ENCODE data around the gene GPC5.
"Not testable (repeated sequence)": the region's sequence is repeated elsewhere in the genome, so short reads cannot be mapped to it uniquely, and the experiment has no call there.

GPC5 gene

DNA sequence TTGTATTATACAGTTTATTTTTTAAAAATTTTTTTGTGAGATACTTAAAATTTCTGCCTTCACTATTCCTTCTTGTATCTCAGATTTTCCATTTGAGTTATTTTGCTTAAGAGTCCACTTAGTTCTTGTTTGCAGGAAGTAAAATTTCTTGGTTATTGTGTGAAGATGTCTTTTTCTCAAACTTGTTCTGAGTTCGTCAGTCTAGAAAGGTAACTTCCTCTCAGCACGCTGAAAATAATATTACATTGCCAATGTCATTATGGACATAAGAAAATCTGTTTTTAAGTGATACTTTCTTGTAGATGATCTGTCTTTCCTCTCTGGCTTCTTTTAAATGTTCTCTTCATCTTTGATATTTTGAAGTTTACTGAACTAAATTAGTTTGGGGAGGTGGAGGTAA is 1096.5 kb downstream of the GPC5 start:
- Histone ChIP-seq H3K4me3 (ENCODE audit: low read depth, low read length) (no peak overlapping the region), H3K27me3 (ENCODE audit: insufficient read depth, low read length) (no peaks in the 10 kb centered on the region), H3K27ac (ENCODE audit: low read depth, low read length) (no peak overlapping the region), H3K4me1 (ENCODE audit: control insufficient read depth, insufficient read depth, low read length, unreplicated experiment) (no peaks in the 10 kb centered on the region), H3K79me2 (ENCODE audit: control insufficient read depth, insufficient read depth, low read length, unreplicated experiment) (no peaks in the 10 kb centered on the region), H2AFZ (ENCODE audit: low read length, unreplicated experiment) (no peak overlapping the region), H3K36me3 (ENCODE audit: insufficient read depth, low read length) (no peaks in the 10 kb centered on the region)

- no peak overlapping the region for H3K27ac ChIP-seq (ENCODE audit: low read depth, low read length)
- H2AFZ ChIP-seq (ENCODE audit: low read length, unreplicated experiment), result no peak overlapping the region
- no peaks in the 10 kb centered on the region for H3K36me3 ChIP-seq (ENCODE audit: insufficient read depth, low read length)
- H3K27me3 ChIP-seq (ENCODE audit: insufficient read depth, low read length), result no peaks in the 10 kb centered on the region
- no peaks in the 10 kb centered on the region for H3K4me1 ChIP-seq (ENCODE audit: control insufficient read depth, insufficient read depth, low read length, unreplicated experiment)
- no peak overlapping the region for H3K4me3 ChIP-seq (ENCODE audit: low read depth, low read length)
- H3K79me2 ChIP-seq (ENCODE audit: control insufficient read depth, insufficient read depth, low read length, unreplicated experiment), result no peaks in the 10 kb centered on the region
These were observed 1101.8 kb downstream of the GPC5 start for GRCh38 chr13:92500192-92500591.

- no peaks in the 10 kb centered on the region for H3K36me3 ChIP-seq (ENCODE audit: insufficient read depth, low read length)
- no peaks in the 10 kb centered on the region for H3K27me3 ChIP-seq (ENCODE audit: insufficient read depth, low read length)
- H3K4me1 ChIP-seq (ENCODE audit: control insufficient read depth, insufficient read depth, low read length, unreplicated experiment), result no peaks in the 10 kb centered on the region
- no peak overlapping the region for H3K4me3 ChIP-seq (ENCODE audit: low read depth, low read length)
- no peaks in the 10 kb centered on the region for H3K79me2 ChIP-seq (ENCODE audit: control insufficient read depth, insufficient read depth, low read length, unreplicated experiment)
- no peak overlapping the region for H3K27ac ChIP-seq (ENCODE audit: low read depth, low read length)
- H2AFZ ChIP-seq (ENCODE audit: low read length, unreplicated experiment), result no peak overlapping the region
These were observed 1112.0 kb downstream of the GPC5 start for GRCh38 chr13:92510416-92510815.

DNA sequence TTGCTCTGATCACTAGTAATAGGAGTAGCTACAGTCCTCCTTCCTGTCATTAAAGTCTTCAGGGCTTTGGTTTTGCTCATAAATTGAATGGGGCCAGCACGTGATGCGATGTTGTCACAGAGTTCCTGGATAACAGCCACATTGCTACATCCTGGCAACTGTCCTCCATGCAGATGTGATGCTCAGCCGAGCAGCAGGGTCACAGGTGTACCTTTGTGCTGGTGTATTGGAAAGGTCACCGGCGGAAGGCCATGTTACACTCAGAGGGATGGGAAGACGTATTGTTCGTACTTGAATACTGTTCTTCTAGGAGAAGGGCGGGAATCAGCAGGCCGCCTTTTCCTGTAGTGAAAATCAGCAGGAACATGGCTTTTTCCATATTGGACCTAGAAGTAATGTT is 1114.4 kb downstream of the GPC5 start:
- no peaks in the 10 kb centered on the region for H3K27me3 ChIP-seq (ENCODE audit: insufficient read depth, low read length)
- no peak overlapping the region for H3K4me3 ChIP-seq (ENCODE audit: low read depth, low read length)
- H3K4me1 ChIP-seq (ENCODE audit: control insufficient read depth, insufficient read depth, low read length, unreplicated experiment), result no peaks in the 10 kb centered on the region
- H2AFZ ChIP-seq (ENCODE audit: low read length, unreplicated experiment), result no peak overlapping the region
- no peak overlapping the region for H3K27ac ChIP-seq (ENCODE audit: low read depth, low read length)
- H3K36me3 ChIP-seq (ENCODE audit: insufficient read depth, low read length), result no peaks in the 10 kb centered on the region
- no peaks in the 10 kb centered on the region for H3K79me2 ChIP-seq (ENCODE audit: control insufficient read depth, insufficient read depth, low read length, unreplicated experiment)

DNA sequence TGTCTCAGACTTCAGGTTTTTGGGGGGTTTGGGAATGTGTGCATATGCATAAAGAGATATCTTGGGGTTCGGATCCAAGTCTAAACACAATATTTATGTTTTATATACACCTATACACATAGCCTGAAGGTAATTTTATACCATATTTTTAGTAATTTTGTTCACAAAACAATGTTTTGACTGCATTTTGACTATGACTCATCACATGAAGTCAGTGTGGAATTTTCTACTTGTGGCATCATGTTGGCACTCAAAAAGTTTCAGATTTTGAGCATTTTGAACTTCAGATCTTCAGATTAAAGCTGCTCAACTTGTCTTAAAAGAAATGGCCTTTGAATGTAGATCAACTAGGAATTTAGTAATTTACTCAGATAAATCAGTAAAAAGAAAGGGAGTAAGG is 1115.3 kb downstream of the GPC5 start:
- Histone ChIP-seq H3K4me3 (ENCODE audit: low read depth, low read length) (no peak overlapping the region), H3K79me2 (ENCODE audit: control insufficient read depth, insufficient read depth, low read length, unreplicated experiment) (no peaks in the 10 kb centered on the region), H3K27me3 (ENCODE audit: insufficient read depth, low read length) (no peaks in the 10 kb centered on the region), H3K4me1 (ENCODE audit: control insufficient read depth, insufficient read depth, low read length, unreplicated experiment) (no peaks in the 10 kb centered on the region), H3K27ac (ENCODE audit: low read depth, low read length) (no peak overlapping the region), H3K36me3 (ENCODE audit: insufficient read depth, low read length) (no peaks in the 10 kb centered on the region), H2AFZ (ENCODE audit: low read length, unreplicated experiment) (no peak overlapping the region)

DNA sequence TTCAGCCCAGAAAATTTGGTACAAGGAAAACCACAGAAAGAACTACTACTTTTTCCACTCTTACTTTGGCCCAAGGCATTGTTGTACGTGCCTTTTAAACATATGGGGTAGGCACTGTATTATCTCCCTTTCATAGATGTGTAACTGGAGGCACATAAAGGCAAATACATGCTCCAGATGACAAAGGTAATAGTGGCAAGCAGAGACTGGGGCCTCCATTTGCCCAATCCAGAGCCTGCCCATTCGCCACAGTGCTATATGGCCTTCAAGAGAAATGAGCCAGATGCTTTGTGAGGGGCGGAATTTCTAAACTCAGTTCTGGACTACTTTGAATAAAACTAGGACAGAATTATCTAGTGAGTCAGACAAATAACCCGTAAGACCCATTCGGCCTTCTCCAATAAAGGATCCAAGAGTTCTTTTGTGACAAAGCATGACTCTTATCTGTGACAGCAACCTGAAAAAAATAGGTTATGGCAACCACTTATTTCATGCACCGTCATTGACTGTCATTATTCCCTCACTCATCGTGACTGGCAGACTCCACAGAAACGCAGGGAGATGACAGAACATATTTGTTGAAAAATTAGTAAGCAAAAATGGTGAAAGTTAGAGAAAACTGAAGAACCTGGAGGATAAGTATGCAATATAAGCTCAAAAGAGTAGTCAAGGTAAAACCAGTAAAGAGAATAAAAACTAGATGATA is 1116.2 kb downstream of the GPC5 start:
- H3K27ac ChIP-seq (ENCODE audit: low read depth, low read length), result no peak overlapping the region
- H3K79me2 ChIP-seq (ENCODE audit: control insufficient read depth, insufficient read depth, low read length, unreplicated experiment), result no peaks in the 10 kb centered on the region
- no peak overlapping the region for H2AFZ ChIP-seq (ENCODE audit: low read length, unreplicated experiment)
- H3K36me3 ChIP-seq (ENCODE audit: insufficient read depth, low read length), result no peaks in the 10 kb centered on the region
- H3K27me3 ChIP-seq (ENCODE audit: insufficient read depth, low read length), result no peaks in the 10 kb centered on the region
- no peak overlapping the region for H3K4me3 ChIP-seq (ENCODE audit: low read depth, low read length)
- H3K4me1 ChIP-seq (ENCODE audit: control insufficient read depth, insufficient read depth, low read length, unreplicated experiment), result no peaks in the 10 kb centered on the region

GRCh38 chr13:92516878-92517277 is 1118.5 kb downstream of the GPC5 start:
- not testable (repeated sequence) for H3K27me3 ChIP-seq (ENCODE audit: insufficient read depth, low read length); H3K27ac ChIP-seq (ENCODE audit: low read depth, low read length); H3K36me3 ChIP-seq (ENCODE audit: insufficient read depth, low read length); H3K4me3 ChIP-seq (ENCODE audit: low read depth, low read length); H2AFZ ChIP-seq (ENCODE audit: low read length, unreplicated experiment); H3K4me1 ChIP-seq (ENCODE audit: control insufficient read depth, insufficient read depth, low read length, unreplicated experiment); H3K79me2 ChIP-seq (ENCODE audit: control insufficient read depth, insufficient read depth, low read length, unreplicated experiment)

GRCh38 chr13:92518622-92519021 is 1120.2 kb downstream of the GPC5 start:
- not testable (repeated sequence) for H2AFZ ChIP-seq (ENCODE audit: low read length, unreplicated experiment); H3K4me1 ChIP-seq (ENCODE audit: control insufficient read depth, insufficient read depth, low read length, unreplicated experiment); H3K27me3 ChIP-seq (ENCODE audit: insufficient read depth, low read length); H3K79me2 ChIP-seq (ENCODE audit: control insufficient read depth, insufficient read depth, low read length, unreplicated experiment); H3K36me3 ChIP-seq (ENCODE audit: insufficient read depth, low read length); H3K27ac ChIP-seq (ENCODE audit: low read depth, low read length); H3K4me3 ChIP-seq (ENCODE audit: low read depth, low read length)

- H2AFZ ChIP-seq (ENCODE audit: low read length, unreplicated experiment), result no peak overlapping the region
- no peaks in the 10 kb centered on the region for H3K36me3 ChIP-seq (ENCODE audit: insufficient read depth, low read length)
- H3K4me3 ChIP-seq (ENCODE audit: low read depth, low read length), result no peak overlapping the region
- no peaks in the 10 kb centered on the region for H3K79me2 ChIP-seq (ENCODE audit: control insufficient read depth, insufficient read depth, low read length, unreplicated experiment)
- H3K27ac ChIP-seq (ENCODE audit: low read depth, low read length), result no peak overlapping the region
- H3K27me3 ChIP-seq (ENCODE audit: insufficient read depth, low read length), result no peaks in the 10 kb centered on the region
- H3K4me1 ChIP-seq (ENCODE audit: control insufficient read depth, insufficient read depth, low read length, unreplicated experiment), result no peaks in the 10 kb centered on the region
These were observed 1131.9 kb downstream of the GPC5 start for GRCh38 chr13:92530364-92530763.

GRCh38 chr13:92535222-92536006 is 1137.0 kb downstream of the GPC5 start:
- Histone ChIP-seq H3K4me1 (ENCODE audit: control insufficient read depth, insufficient read depth, low read length, unreplicated experiment) (no peaks in the 10 kb centered on the region), H3K79me2 (ENCODE audit: control insufficient read depth, insufficient read depth, low read length, unreplicated experiment) (no peaks in the 10 kb centered on the region), H3K27ac (ENCODE audit: low read depth, low read length) (no peak overlapping the region), H3K36me3 (ENCODE audit: insufficient read depth, low read length) (no peaks in the 10 kb centered on the region), H3K27me3 (ENCODE audit: insufficient read depth, low read length) (no peaks in the 10 kb centered on the region), H3K4me3 (ENCODE audit: low read depth, low read length) (no peak overlapping the region), H2AFZ (ENCODE audit: low read length, unreplicated experiment) (no peak overlapping the region)

DNA sequence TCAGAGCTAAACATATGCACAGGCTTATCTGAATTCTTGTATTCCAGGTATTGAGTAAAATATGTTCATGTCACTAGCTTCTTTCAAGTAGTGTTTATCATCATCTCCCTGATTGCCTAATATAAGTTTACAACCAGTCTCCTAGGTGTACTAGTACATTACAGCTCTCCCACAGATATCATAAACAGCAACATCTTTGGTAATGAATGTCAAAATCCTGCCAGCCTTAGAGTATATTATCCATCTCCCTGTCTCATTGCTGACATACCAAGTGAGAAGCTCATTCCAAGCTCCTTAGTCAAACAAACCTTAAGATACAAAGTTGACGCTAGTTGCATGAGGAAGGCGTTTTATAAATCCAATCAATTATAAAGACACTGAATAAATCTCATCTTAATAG is 1139.0 kb downstream of the GPC5 start:
- Histone ChIP-seq H3K27me3 (ENCODE audit: insufficient read depth, low read length) (no peaks in the 10 kb centered on the region), H3K36me3 (ENCODE audit: insufficient read depth, low read length) (no peaks in the 10 kb centered on the region), H3K27ac (ENCODE audit: low read depth, low read length) (no peak overlapping the region), H3K4me3 (ENCODE audit: low read depth, low read length) (no peak overlapping the region), H2AFZ (ENCODE audit: low read length, unreplicated experiment) (no peak overlapping the region), H3K4me1 (ENCODE audit: control insufficient read depth, insufficient read depth, low read length, unreplicated experiment) (no peaks in the 10 kb centered on the region), H3K79me2 (ENCODE audit: control insufficient read depth, insufficient read depth, low read length, unreplicated experiment) (no peaks in the 10 kb centered on the region)

All from ACC112 (cell line).